ENCODE data around the gene STK25.
"Not testable (repeated sequence)": the region's sequence is repeated elsewhere in the genome, so short reads cannot be mapped to it uniquely, and the experiment has no call there.

The STK25 gene

GRCh38 chr2:241532168-241532567 lies 23.8 kb upstream of the STK25 start:
- no peak for TF ChIP-seq CTCF (conservative IDR thresholded peaks at IDR 0.05; ENCODE audit: low read depth, low read length)
- H3K4me3 ChIP-seq (ENCODE audit: low read length), result no peak overlapping the region
- DNase-seq (ENCODE audit: low read depth), result no peak

DNA sequence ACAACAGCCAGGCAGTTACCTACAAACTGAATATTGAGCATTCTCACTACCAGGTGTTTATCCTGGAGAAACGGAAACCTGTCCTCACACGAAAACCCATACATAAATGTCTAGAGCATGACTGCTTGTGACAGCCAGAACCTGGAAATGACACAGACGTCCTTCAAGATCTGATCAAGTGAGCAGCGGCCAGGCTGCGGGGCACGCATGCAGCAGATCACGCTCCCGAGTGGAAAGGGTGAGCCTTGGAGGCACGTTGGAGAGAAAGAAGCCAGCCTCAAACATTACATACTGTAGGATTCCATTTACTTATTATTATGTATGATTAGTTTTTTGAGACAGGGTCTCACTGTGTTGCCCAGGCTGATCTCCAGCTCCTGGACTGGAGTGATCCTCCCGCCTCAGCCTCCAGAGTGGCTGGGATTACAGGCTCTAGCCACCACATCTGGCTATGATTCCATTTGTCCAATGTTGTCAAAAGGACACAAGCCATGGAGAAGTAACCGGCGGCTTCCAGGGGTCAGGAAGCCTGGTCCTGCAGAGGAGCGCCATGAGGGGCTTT lies 22.9 kb upstream of the STK25 start:
- no peak for TF ChIP-seq CTCF (conservative IDR thresholded peaks at IDR 0.05; ENCODE audit: low read depth, low read length)
- DNase-seq (ENCODE audit: low read depth), result no peak

GRCh38 chr2:241530571-241530970 lies 22.2 kb upstream of the STK25 start:
- no peak for DNase-seq (ENCODE audit: low read depth)
- H3K4me3 ChIP-seq (ENCODE audit: low read length), result no peak overlapping the region
- TF ChIP-seq CTCF (conservative IDR thresholded peaks at IDR 0.05; ENCODE audit: low read depth, low read length), result no peak

More for the DNA sequence above, 22.9 kb upstream of the STK25 start:
- H3K4me3 ChIP-seq (ENCODE audit: low read length), result no peak overlapping the region

DNA sequence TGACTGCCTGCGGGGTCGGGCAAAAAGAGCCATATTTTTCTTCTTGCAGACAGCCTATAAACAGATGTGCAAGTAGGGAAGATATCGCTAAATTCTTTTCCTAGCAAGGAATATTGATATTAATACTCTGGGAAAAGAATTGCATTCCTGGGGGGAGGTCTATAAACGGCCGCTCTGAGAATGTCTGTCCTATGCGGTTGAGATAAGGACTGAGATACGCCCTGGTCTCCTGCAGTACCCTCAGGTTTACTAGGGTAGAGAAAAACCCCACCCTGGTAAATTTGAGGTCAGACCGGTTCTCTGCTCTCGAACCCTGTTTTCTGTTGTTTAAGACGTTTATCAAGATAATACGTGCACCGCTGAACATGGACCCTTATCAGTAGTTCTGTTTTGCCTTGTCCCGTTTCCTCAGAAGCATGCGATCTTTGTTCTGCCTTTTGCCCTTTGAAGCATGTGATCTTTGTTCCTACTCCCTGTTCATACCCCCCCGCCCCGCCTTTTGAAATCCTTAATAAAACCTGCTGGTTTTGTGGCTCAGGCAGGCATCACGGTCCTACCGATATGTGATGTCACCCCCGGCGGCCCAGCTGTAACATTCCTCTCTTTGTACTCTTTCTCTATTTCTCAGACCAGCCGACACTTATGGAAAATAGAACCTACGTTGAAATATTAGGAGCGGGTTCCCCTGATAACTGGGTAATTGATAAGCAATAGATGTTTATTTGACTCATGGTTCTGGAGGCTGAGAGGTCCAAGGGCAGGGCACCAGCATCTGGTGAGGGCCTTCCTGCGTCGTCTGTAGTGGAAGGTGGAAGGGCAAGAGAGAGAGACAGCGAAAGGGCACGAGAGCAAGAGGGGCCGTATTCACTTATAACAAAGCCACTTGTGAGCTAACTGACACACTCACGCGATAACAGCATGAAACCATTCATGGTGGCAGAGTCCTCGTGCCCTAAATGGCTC lies 17.7 kb upstream of the STK25 start:
- not testable (repeated sequence) for DNase-seq (ENCODE audit: low read depth); H3K4me3 ChIP-seq (ENCODE audit: low read length)

- DNase-seq (ENCODE audit: low read depth), result no peak
- H3K4me3 ChIP-seq (ENCODE audit: low read length), result no peak overlapping the region
- TF ChIP-seq CTCF (conservative IDR thresholded peaks at IDR 0.05; ENCODE audit: low read depth, low read length), result no peak
These were observed 14.1 kb upstream of the STK25 start for GRCh38 chr2:241522477-241522876.

- H3K4me3 ChIP-seq (ENCODE audit: low read length), result no peak overlapping the region
- no peak for DNase-seq (ENCODE audit: low read depth)
- TF ChIP-seq CTCF (conservative IDR thresholded peaks at IDR 0.05; ENCODE audit: low read depth, low read length), result no peak
These were observed 11.3 kb upstream of the STK25 start for GRCh38 chr2:241519669-241520068.

GRCh38 chr2:241517297-241517696 lies 8.9 kb upstream of the STK25 start:
- no peak overlapping the region for H3K4me3 ChIP-seq (ENCODE audit: low read length)
- no peak for DNase-seq (ENCODE audit: low read depth)
- TF ChIP-seq CTCF (conservative IDR thresholded peaks at IDR 0.05; ENCODE audit: low read depth, low read length), result no peak

All from retinal pigment epithelial cell (primary cell).